RWPE1 (cell line): ENCODE measurements around the gene CLN5.

ENCODE experiments used
- CTCF ChIA-PET: fragments of 350-600 bp; sonication (Branson Sonifier 250); formaldehyde crosslinking; extraction: SDS; loops from one replicate; lab custom pipeline; 2021; lab: Yijun Ruan, JAX
- POLR2A ChIA-PET: fragments of 400-600 bp; formaldehyde crosslinking; extraction: SDS; loops from one replicate; lab custom pipeline; 2020; ENCODE audit warnings: antibody characterized with exemption; ENCODE audit not compliant: low non-redundant PET; lab: Yijun Ruan, JAX
- DNase-seq: peaks from one replicate; pipeline ENCODE4 v3.0.0; 2012; ENCODE audit warnings: low spot score
- H3K27ac ChIP-seq: fragments of 450-650 bp; 2 replicates; pipeline ENCODE4 v1.5.1; 2017
- TF ChIP-seq, protein P1 (sequence below): fragments of 450-650 bp; conservative IDR thresholded peaks from 2 replicates; pipeline ENCODE4 v1.5.1; 2017; ENCODE audit warnings: low read depth, mild to moderate bottlenecking

CLN5 gene

DNA sequence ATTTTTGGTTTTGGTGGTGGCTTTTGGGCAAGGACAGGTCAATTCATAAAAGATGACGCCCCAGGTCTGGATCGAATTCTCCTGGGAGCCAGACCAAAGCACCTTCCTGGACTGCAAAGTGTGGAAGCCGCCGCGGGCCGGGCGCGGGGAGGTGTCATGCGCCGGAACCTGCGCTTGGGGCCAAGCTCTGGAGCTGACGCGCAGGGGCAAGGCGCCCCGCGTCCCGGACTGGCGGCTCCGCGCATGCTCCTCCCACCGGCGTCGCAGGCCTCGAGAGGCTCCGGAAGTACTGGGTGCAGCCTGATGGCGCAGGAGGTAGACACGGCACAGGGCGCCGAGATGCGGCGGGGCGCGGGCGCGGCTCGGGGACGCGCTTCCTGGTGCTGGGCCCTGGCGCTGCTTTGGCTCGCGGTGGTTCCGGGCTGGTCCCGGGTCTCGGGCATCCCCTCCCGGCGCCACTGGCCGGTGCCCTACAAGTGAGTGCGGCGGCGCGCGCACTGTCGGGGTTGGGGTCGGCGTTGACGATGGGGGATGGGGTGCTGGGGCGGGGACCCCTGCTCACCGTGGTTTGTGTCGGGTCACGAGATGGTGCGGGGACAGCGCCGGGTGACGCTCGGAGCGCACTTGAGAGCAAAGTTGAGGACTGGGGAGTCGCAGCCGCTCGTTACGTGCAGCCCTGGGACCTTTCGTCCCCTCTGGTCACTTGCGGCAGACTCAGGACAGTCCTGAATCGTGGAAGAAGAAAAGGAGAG lies at the start of gene CLN5:
CLN5 (plus strand) TSS at position 286 of the 752 bp plus-strand sequence; CDS start at position 304, 18 bp downstream.
- TF ChIP-seq, protein P1, sequence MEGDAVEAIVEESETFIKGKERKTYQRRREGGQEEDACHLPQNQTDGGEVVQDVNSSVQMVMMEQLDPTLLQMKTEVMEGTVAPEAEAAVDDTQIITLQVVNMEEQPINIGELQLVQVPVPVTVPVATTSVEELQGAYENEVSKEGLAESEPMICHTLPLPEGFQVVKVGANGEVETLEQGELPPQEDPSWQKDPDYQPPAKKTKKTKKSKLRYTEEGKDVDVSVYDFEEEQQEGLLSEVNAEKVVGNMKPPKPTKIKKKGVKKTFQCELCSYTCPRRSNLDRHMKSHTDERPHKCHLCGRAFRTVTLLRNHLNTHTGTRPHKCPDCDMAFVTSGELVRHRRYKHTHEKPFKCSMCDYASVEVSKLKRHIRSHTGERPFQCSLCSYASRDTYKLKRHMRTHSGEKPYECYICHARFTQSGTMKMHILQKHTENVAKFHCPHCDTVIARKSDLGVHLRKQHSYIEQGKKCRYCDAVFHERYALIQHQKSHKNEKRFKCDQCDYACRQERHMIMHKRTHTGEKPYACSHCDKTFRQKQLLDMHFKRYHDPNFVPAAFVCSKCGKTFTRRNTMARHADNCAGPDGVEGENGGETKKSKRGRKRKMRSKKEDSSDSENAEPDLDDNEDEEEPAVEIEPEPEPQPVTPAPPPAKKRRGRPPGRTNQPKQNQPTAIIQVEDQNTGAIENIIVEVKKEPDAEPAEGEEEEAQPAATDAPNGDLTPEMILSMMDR, result no peak
- DNase-seq, result peak; percentile 86
- CTCF ChIA-PET, result interaction anchor here (0.6 to 0.9 kb wide), 2 partner anchors 11 to 25 kb away, joined by 3 read pairs; no protein-coding TSS in a partner anchor
- H3K27ac ChIP-seq, result peak within 1 kb of the TSS; percentile 84
- POLR2A ChIA-PET, result interaction anchor here (0.7 kb wide), 2 partner anchors 33 to 559 kb away, joined by 3 read pairs; no protein-coding TSS in a partner anchor

DNA sequence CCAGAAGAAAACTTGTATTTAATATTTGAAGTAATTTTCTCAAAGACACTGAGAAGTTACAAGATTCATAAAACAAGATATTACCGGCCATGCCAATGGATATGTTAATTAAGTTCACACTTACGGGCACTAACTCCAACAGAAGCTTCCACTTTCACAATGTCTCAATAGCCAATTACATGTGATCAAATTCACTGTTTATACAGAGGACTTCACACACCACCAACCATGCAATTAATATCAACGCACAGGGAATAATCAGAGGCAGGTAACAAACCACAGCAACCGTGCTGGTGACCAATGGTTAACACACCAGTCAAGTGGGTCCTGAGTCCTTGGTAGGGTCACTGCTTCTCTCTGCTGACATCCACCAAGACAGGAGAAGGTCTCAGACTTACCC lies 49.5 kb upstream of the CLN5 start:
- CTCF ChIA-PET, result no interaction called here
- TF ChIP-seq, protein P1, result no peak
- POLR2A ChIA-PET, result no interaction called here
- H3K27ac ChIP-seq, result no peak overlapping the region
- no peak for DNase-seq

DNA sequence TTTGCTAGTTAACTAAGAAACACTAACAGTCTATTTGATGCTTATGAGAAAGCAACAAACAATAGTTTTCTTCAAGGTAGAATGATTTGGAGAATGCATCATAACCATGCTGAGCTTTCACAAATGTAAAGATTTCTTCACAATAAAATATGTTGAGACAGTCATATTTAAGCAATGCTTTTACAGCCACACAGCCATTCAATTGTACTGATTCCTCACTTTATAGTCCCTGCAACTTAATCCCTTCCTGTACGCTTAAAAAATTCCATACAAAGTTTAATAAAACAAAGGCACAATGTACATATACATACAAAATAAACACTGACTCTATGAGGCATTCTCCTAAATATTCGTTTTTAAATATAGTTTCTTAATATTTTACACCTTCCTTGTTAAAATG lies 48.2 kb upstream of the CLN5 start:
- no peak overlapping the region for H3K27ac ChIP-seq
- TF ChIP-seq, protein P1, result no peak
- ChIA-PET POLR2A (no interaction called here), CTCF (no interaction called here)
- no peak for DNase-seq

DNA sequence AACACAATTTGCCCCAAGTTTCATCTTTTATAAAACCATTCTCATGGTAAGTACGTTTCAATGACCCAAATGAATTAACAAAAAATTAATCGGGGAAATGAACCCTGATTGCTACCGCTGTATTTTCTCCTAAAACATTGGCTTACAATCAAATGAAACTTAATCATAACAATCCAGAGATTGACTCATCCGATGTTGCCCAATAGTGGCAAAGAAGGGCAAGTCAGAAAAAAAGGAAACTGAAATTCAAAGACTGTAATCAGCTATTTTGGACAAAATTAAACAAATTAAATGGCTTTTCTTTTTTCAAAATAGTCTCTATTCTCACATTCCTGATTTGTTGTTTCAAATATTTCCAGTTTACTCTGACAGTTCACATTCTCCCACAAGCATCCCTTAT lies 47.4 kb upstream of the CLN5 start:
- POLR2A ChIA-PET, result no interaction called here
- TF ChIP-seq, protein P1, result no peak
- CTCF ChIA-PET, result no interaction called here
- peak; percentile 58 for DNase-seq
- peak overlapping the region; percentile 87 for H3K27ac ChIP-seq

DNA sequence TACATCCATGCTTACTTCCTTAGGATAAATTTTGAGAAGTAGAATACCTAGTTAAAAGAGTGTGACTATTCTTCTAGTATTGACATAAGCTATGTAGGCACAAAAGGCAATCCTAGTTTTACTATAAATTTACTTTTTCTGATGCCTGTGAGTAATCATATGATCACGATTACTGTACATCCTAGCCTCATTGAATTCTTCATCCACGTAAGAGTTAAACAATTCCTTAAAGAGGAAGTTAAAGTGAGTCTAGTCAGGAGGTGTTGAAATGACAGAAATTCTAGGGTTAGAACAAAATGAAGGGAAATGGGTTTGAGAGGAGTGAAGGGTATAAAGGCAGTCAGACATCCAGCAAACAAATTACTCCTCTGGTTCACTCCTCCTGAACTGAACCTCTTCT lies 43.7 kb upstream of the CLN5 start, which contains the start of gene ACOD1:
ACOD1 (plus strand) TSS at position 363 of the 400 bp plus-strand sequence. CDS start 48 bp downstream, outside the sequence.
- TF ChIP-seq, protein P1, result no peak
- POLR2A ChIA-PET, result no interaction called here
- DNase-seq, result no peak
- CTCF ChIA-PET, result interaction anchor here (0.6 kb wide), 1 partner anchor 1078 kb away, joined by 3 read pairs; no protein-coding TSS in a partner anchor
- H3K27ac ChIP-seq, result no peak within 1 kb of the TSS

DNA sequence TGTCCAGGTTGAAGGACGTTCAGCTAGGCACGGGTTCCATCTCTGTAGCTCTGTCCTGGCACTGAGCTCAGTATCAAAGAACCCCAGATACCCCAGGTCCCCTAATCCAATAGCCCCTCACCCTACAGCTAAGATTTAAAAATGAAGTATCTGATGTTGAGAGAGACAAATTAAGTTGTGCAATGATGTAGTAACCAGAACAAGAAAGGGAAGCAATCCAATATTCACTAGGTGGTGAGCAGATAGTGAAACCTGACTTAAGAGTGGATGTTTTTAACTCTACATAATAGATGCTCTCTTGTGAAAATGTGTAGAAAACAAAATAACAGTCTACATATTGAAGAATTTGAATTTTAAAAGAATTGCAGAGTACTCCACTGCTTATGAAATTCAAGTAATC lies 41.8 kb upstream of the CLN5 start:
- ChIA-PET CTCF (no interaction called here), POLR2A (no interaction called here)
- no peak for DNase-seq
- TF ChIP-seq, protein P1, result no peak
- no peak overlapping the region for H3K27ac ChIP-seq
